GM18520 (cell line): Measurements from ENCODE around the gene DNAJC5G.
"Not testable (repeated sequence)": the region's sequence is repeated elsewhere in the genome, so short reads cannot be mapped to it uniquely, and the experiment has no call there.

Experiments used
- ATAC-seq: cut with Tn5 transposase; IDR thresholded peaks from one replicate; pipeline ENCODE4 v1.9.1; 2021; ENCODE audit not compliant: unreplicated experiment

Gene DNAJC5G

GRCh38 chr2:27307545-27308358 is 32.5 kb downstream of the DNAJC5G start:
- no peak for ATAC-seq

- ATAC-seq, result no peak
Observed at GRCh38 chr2:27308359-27308881, 33.2 kb downstream of the DNAJC5G start, which contains the start of gene UCN. TSS of gene UCN (minus strand) at chr2:27308445. CDS start at chr2:27307895, 550 bp downstream.

GRCh38 chr2:27309651-27310050 is 34.4 kb downstream of the DNAJC5G start:
- no peak for ATAC-seq

GRCh38 chr2:27312152-27312551 is 36.9 kb downstream of the DNAJC5G start:
- ATAC-seq, result no peak

- ATAC-seq, result no peak
Observed at GRCh38 chr2:27313882-27314645, 38.8 kb downstream of the DNAJC5G start.

GRCh38 chr2:27314709-27315108 is 39.5 kb downstream of the DNAJC5G start:
- no peak for ATAC-seq

- no peak for ATAC-seq
Observed at GRCh38 chr2:27315122-27315521, 39.9 kb downstream of the DNAJC5G start.

GRCh38 chr2:27316655-27317412 is 41.6 kb downstream of the DNAJC5G start:
- ATAC-seq, result no peak

GRCh38 chr2:27319839-27320238 is 44.6 kb downstream of the DNAJC5G start:
- not testable (repeated sequence) for ATAC-seq

- no peak for ATAC-seq
Observed at GRCh38 chr2:27320958-27321543, 45.8 kb downstream of the DNAJC5G start.

GRCh38 chr2:27322301-27322765 is 47.1 kb downstream of the DNAJC5G start:
- no peak for ATAC-seq

GRCh38 chr2:27322766-27323595 is 47.7 kb downstream of the DNAJC5G start, which contains the start of gene MPV17:
TSS of gene MPV17 (minus strand) at chr2:27323097. CDS start at chr2:27322517, 580 bp downstream.
- ATAC-seq, result peak; percentile 66

- no peak for ATAC-seq
Observed at GRCh38 chr2:27323596-27324285, 48.5 kb downstream of the DNAJC5G start.

- no peak for ATAC-seq
Observed at GRCh38 chr2:27324720-27325119, 49.5 kb downstream of the DNAJC5G start.
